GM19328 (cell line): Measurements from ENCODE around the gene DYNC1LI1.

Experiments used
- ATAC-seq: cut with Tn5 transposase; IDR thresholded peaks from one replicate; pipeline ENCODE4 v1.9.1; 2021; ENCODE audit warnings: mild to moderate bottlenecking, moderate library complexity; ENCODE audit not compliant: unreplicated experiment

The DYNC1LI1 gene

GRCh38 chr3:32570421-32571191, at the start of gene DYNC1LI1:
Gene DYNC1LI1 (minus strand): TSS chr3:32570858. CDS start chr3:32570770, 88 bp downstream.
- peak; percentile 91 for ATAC-seq

GRCh38 chr3:32619395-32619794, 48.7 kb upstream of the DYNC1LI1 start:
- ATAC-seq = no peak

- ATAC-seq = no peak
Measured at GRCh38 chr3:32616267-32616962, 45.8 kb upstream of the DYNC1LI1 start.

- ATAC-seq = no peak
Measured at GRCh38 chr3:32614956-32615355, 44.3 kb upstream of the DYNC1LI1 start.

- no peak for ATAC-seq
Measured at GRCh38 chr3:32613183-32613582, 42.5 kb upstream of the DYNC1LI1 start.

GRCh38 chr3:32612547-32612946, 41.9 kb upstream of the DYNC1LI1 start:
- no peak for ATAC-seq

- no peak for ATAC-seq
Measured at GRCh38 chr3:32607522-32607921, 36.9 kb upstream of the DYNC1LI1 start.

GRCh38 chr3:32606960-32607359, 36.3 kb upstream of the DYNC1LI1 start:
- ATAC-seq = no peak

GRCh38 chr3:32606277-32606676, 35.6 kb upstream of the DYNC1LI1 start:
- no peak for ATAC-seq

GRCh38 chr3:32603064-32603463, 32.4 kb upstream of the DYNC1LI1 start:
- ATAC-seq = no peak

- ATAC-seq = no peak
Measured at GRCh38 chr3:32602206-32602605, 31.5 kb upstream of the DYNC1LI1 start.

GRCh38 chr3:32601722-32602121, 31.1 kb upstream of the DYNC1LI1 start:
- no peak for ATAC-seq

GRCh38 chr3:32597656-32598055, 27.0 kb upstream of the DYNC1LI1 start:
- ATAC-seq = no peak

- ATAC-seq = no peak
Measured at GRCh38 chr3:32596909-32597369, 26.3 kb upstream of the DYNC1LI1 start.

GRCh38 chr3:32596282-32596908, 25.7 kb upstream of the DYNC1LI1 start:
- ATAC-seq = no peak

GRCh38 chr3:32595323-32595722, 24.7 kb upstream of the DYNC1LI1 start:
- ATAC-seq = no peak

- no peak for ATAC-seq
Measured at GRCh38 chr3:32593903-32594525, 23.4 kb upstream of the DYNC1LI1 start.

- no peak for ATAC-seq
Measured at GRCh38 chr3:32592696-32593353, 22.2 kb upstream of the DYNC1LI1 start.

GRCh38 chr3:32592011-32592410, 21.4 kb upstream of the DYNC1LI1 start:
- ATAC-seq = no peak

GRCh38 chr3:32591186-32591585, 20.5 kb upstream of the DYNC1LI1 start:
- ATAC-seq = no peak

GRCh38 chr3:32586356-32586755, 15.7 kb upstream of the DYNC1LI1 start:
- ATAC-seq = no peak
